SH-SY5Y (cell line): ENCODE results near the gene HOXB3.

Source experiments
- GATA2 ChIP-seq: IDR thresholded peaks from 2 replicates; pipeline ENCODE4 v1.6.1; 2011; ENCODE audit warnings: mild to moderate bottlenecking, low read depth, low read length
- GATA3 ChIP-seq: IDR thresholded peaks from 2 replicates; pipeline ENCODE4 v1.6.1; 2011; ENCODE audit warnings: low read depth, mild to moderate bottlenecking, low read length, moderate library complexity

DNA sequence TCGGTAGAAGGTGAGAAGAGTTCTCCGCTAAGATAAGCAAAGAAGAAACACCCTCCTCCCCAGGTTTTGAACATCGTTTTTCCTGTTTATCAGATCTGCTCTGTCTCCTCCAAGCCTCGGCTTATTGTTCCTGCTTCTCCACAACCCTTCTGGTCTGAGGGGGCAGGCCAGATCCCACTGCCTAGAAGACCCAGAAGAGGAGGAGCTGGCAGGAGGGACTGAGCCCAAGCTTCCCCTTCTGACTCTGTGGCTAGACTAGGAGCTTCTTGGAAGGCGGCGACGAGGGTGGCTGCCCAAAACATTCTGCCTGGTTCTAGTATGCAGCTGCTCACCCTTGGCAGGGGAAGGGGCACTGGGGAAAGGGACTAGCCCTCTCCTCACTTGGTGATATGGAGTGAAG lies 8.7 kb upstream of the HOXB3 start:
- TF ChIP-seq GATA2 (no peak), GATA3 (no peak)
